CD4-positive, alpha-beta memory T cell (primary cell): ENCODE results near the gene OR2T2. TPM values are rescaled to one million over a fixed set of nuclear protein-coding genes. Genes with fewer than 3 reads are reported as not detected.
"Not testable (repeated sequence)": the region's sequence is repeated elsewhere in the genome, so short reads cannot be mapped to it uniquely, and the experiment has no call there.

Source experiments
- CTCF ChIA-PET: fragments of 350-600 bp; sonication (Branson Sonifier 250); formaldehyde crosslinking; loops from one replicate; lab custom pipeline; 2021; ENCODE audit warnings: inconsistent platforms; ENCODE audit not compliant: partially characterized antibody; lab: Charles Lee
- POLR2A ChIA-PET: fragments of 350-600 bp; sonication (Branson Sonifier 250); formaldehyde crosslinking; loops from one replicate; lab custom pipeline; 2021; ENCODE audit not compliant: partially characterized antibody; lab: Charles Lee
- DNase-seq, 5 donors: peaks; one replicate each; pipeline versions ENCODE4 v3.0.0 to v3.0.0-alpha.2; 2020 to 2022; ENCODE audit warnings: mixed read lengths in 1 of 5
- H3K27ac ChIP-seq: one replicate; pipeline ENCODE4 v1.7.0; 2013; ENCODE audit warnings: low read depth, low read length
- H3K27me3 ChIP-seq: 2 replicates; pipeline ENCODE4 v1.7.0; 2013; ENCODE audit warnings: mild to moderate bottlenecking, low read length, moderate library complexity; ENCODE audit not compliant: insufficient read depth
- H3K36me3 ChIP-seq: 2 replicates; pipeline ENCODE4 v1.7.0; 2013; ENCODE audit warnings: mild to moderate bottlenecking, low read length, moderate library complexity; ENCODE audit not compliant: insufficient read depth
- H3K4me1 ChIP-seq: 2 replicates; pipeline ENCODE4 v1.7.0; 2013; ENCODE audit warnings: mild to moderate bottlenecking, low read length, moderate library complexity; ENCODE audit not compliant: insufficient read depth
- H3K4me3 ChIP-seq, 2 donors: one replicate each; pipeline ENCODE4 v1.7.0; 2013; ENCODE audit warnings: low read length in 2 of 2, mild to moderate bottlenecking in 1 of 2
- H3K9me3 ChIP-seq, 2 donors: one replicate each; pipeline ENCODE4 v1.7.0; 2013; ENCODE audit warnings: low read length in 2 of 2, control low read depth in 1 of 2; ENCODE audit not compliant: control insufficient read depth in 1 of 2
- H3K27ac Mint-ChIP-seq, 7 donors: one replicate each; pipeline ENCODE4 v1.8.0; 2020 to 2021; ENCODE audit warnings: mixed read lengths in 7 of 7, mild to moderate bottlenecking in 6 of 7, inconsistent platforms in 3 of 7, moderate library complexity in 3 of 7
- H3K27me3 Mint-ChIP-seq, 2 donors: one replicate each; pipeline ENCODE4 v1.8.0; 2020 to 2021; ENCODE audit warnings: mixed read lengths in 2 of 2
- H3K36me3 Mint-ChIP-seq, 2 donors: one replicate each; pipeline ENCODE4 v1.8.0; 2020 to 2021; ENCODE audit warnings: mixed read lengths in 2 of 2, inconsistent platforms in 1 of 2, mild to moderate bottlenecking in 1 of 2
- H3K4me1 Mint-ChIP-seq, 4 donors: one replicate each; pipeline ENCODE4 v1.8.0; 2020 to 2021; ENCODE audit warnings: mixed read lengths in 4 of 4, mild to moderate bottlenecking in 1 of 4
- H3K4me3 Mint-ChIP-seq, 8 donors: one replicate each; pipeline ENCODE4 v1.8.0; 2020 to 2021; ENCODE audit warnings: mixed read lengths in 8 of 8, mild to moderate bottlenecking in 7 of 8, moderate library complexity in 6 of 8, inconsistent platforms in 3 of 8
- H3K9me3 Mint-ChIP-seq, 8 donors: one replicate each; pipeline ENCODE4 v1.8.0; 2020 to 2021; ENCODE audit warnings: mixed read lengths in 8 of 8, mild to moderate bottlenecking in 5 of 8, inconsistent platforms in 3 of 8, moderate library complexity in 1 of 8
- intact Hi-C: fragments of 100-400 bp; cut with micrococcal nuclease; formaldehyde crosslinking; loops from one replicate; pipeline ENCODE4 v1.15.1; 2023
- polyA plus RNA-seq, 2 donors: library from polyadenylated mRNA; unstranded; fragments of 300-500 nt; fragmentation: Illumina TruSeq; gene quantifications; one replicate each; pipeline ENCODE4 v1.2.3, GENCODE V29; 2021
- total RNA-seq, 2 experiments: library from RNA; stranded (reverse); gene quantifications; one replicate each; pipeline ENCODE4 v1.2.3, GENCODE V29; 2021

Gene OR2T2
- total and polyA plus RNA-seq, 4 experiments from 2014 or later: not detected

GRCh38 chr1:248439283-248439682 lies 6.2 kb upstream of the OR2T2 start:
- H3K27me3 ChIP-seq, DNase-seq, H3K9me3 Mint-ChIP-seq, H3K36me3 Mint-ChIP-seq, CTCF ChIA-PET, H3K4me1 ChIP-seq, H3K36me3 ChIP-seq, intact Hi-C loops, H3K27me3 Mint-ChIP-seq, POLR2A ChIA-PET, H3K9me3 ChIP-seq, H3K4me1 Mint-ChIP-seq, H3K27ac Mint-ChIP-seq, H3K4me3 ChIP-seq, H3K27ac ChIP-seq, H3K4me3 Mint-ChIP-seq: not testable (repeated sequence)

- CTCF ChIA-PET, H3K4me3 ChIP-seq: not testable (repeated sequence)
These were observed 2.7 kb upstream of the OR2T2 start for GRCh38 chr1:248442500-248443277.

GRCh38 chr1:248444603-248445002 lies 834 bp upstream of the OR2T2 start:
- H3K27me3 ChIP-seq, POLR2A ChIA-PET, H3K27ac ChIP-seq, H3K4me3 ChIP-seq, DNase-seq, H3K4me1 ChIP-seq, H3K27me3 Mint-ChIP-seq, H3K36me3 Mint-ChIP-seq, H3K9me3 Mint-ChIP-seq, H3K4me1 Mint-ChIP-seq, H3K27ac Mint-ChIP-seq, CTCF ChIA-PET, H3K9me3 ChIP-seq, H3K4me3 Mint-ChIP-seq, intact Hi-C loops, H3K36me3 ChIP-seq: not testable (repeated sequence)

More at GRCh38 chr1:248442500-248443277, 2.7 kb upstream of the OR2T2 start:
- H3K4me1 Mint-ChIP-seq, H3K4me1 ChIP-seq, H3K9me3 Mint-ChIP-seq, H3K4me3 Mint-ChIP-seq, H3K36me3 Mint-ChIP-seq, H3K27me3 Mint-ChIP-seq, intact Hi-C loops, H3K27ac Mint-ChIP-seq, DNase-seq, POLR2A ChIA-PET, H3K9me3 ChIP-seq, H3K27me3 ChIP-seq, H3K36me3 ChIP-seq, H3K27ac ChIP-seq: not testable (repeated sequence)

GRCh38 chr1:248448409-248449074 lies 3.1 kb downstream of the OR2T2 start:
- H3K36me3 ChIP-seq, H3K27me3 ChIP-seq, DNase-seq, H3K4me3 Mint-ChIP-seq, CTCF ChIA-PET, H3K4me3 ChIP-seq, H3K27ac Mint-ChIP-seq, H3K9me3 Mint-ChIP-seq, H3K9me3 ChIP-seq, H3K4me1 ChIP-seq, H3K4me1 Mint-ChIP-seq, H3K36me3 Mint-ChIP-seq, intact Hi-C loops, H3K27ac ChIP-seq, POLR2A ChIA-PET, H3K27me3 Mint-ChIP-seq: not testable (repeated sequence)

- H3K27ac ChIP-seq, CTCF ChIA-PET, POLR2A ChIA-PET: not testable (repeated sequence)
These were observed 4.5 kb downstream of the OR2T2 start for GRCh38 chr1:248449821-248450465.

GRCh38 chr1:248450466-248451145 lies 5.2 kb downstream of the OR2T2 start:
- H3K27ac Mint-ChIP-seq, H3K4me3 Mint-ChIP-seq, CTCF ChIA-PET, H3K4me3 ChIP-seq, H3K9me3 ChIP-seq, H3K36me3 ChIP-seq, DNase-seq, H3K27me3 Mint-ChIP-seq, H3K27ac ChIP-seq, H3K9me3 Mint-ChIP-seq, H3K27me3 ChIP-seq, H3K4me1 ChIP-seq, H3K4me1 Mint-ChIP-seq, POLR2A ChIA-PET, H3K36me3 Mint-ChIP-seq, intact Hi-C loops: not testable (repeated sequence)

More at GRCh38 chr1:248449821-248450465, 4.5 kb downstream of the OR2T2 start:
- H3K27ac Mint-ChIP-seq, H3K27me3 ChIP-seq, H3K4me1 Mint-ChIP-seq, H3K4me1 ChIP-seq, intact Hi-C loops, DNase-seq, H3K36me3 ChIP-seq, H3K4me3 ChIP-seq, H3K4me3 Mint-ChIP-seq, H3K9me3 Mint-ChIP-seq, H3K36me3 Mint-ChIP-seq, H3K9me3 ChIP-seq, H3K27me3 Mint-ChIP-seq: not testable (repeated sequence)

GRCh38 chr1:248453619-248454018 lies 8.2 kb downstream of the OR2T2 start:
- H3K27ac Mint-ChIP-seq, intact Hi-C loops, CTCF ChIA-PET, H3K4me3 ChIP-seq, POLR2A ChIA-PET, H3K27ac ChIP-seq, H3K4me1 Mint-ChIP-seq, H3K27me3 ChIP-seq, H3K4me1 ChIP-seq, H3K36me3 Mint-ChIP-seq, H3K9me3 ChIP-seq, H3K36me3 ChIP-seq, H3K4me3 Mint-ChIP-seq, H3K9me3 Mint-ChIP-seq, DNase-seq, H3K27me3 Mint-ChIP-seq: not testable (repeated sequence)
